ENCODE data around the gene TNFSF4. TPM values are rescaled to one million over a fixed set of nuclear protein-coding genes. Genes with fewer than 3 reads are reported as not detected.
A peak's percentile ranks its signal among the peaks of the same experiment; 100 is the strongest.

TNFSF4 gene
- total and polyA plus RNA-seq, 2 of the 4 experiments (the other 2 are of a cell fraction): 13.4 to 19.7 TPM

- Histone ChIP-seq H3K9me1 (ENCODE audit: insufficient read depth, low read length) (no peaks in the 10 kb centered on the region; the same call in 1 of the 2 replicates), H2BK20ac (ENCODE audit: low read depth, low read length) (peak overlapping the region; percentile 33; the same call in 1 of the 2 replicates), H3K36me3 (ENCODE audit: control insufficient read depth, insufficient read depth, low read length) (no peaks in the 10 kb centered on the region), H4K8ac (ENCODE audit: low read depth in 2 of 2, low read length in 2 of 2) (0 out of 4 replicates have a peak overlapping the region, but pooled peaks of 1 of the 2 experiments have one; percentile 15), H3K18ac (ENCODE audit: low read depth, low read length) (no peak overlapping the region), H2BK5ac (ENCODE audit: low read depth, low read length, poor library complexity, severe bottlenecking) (no peak overlapping the region), H3K23ac (ENCODE audit: low read depth, low read length) (no peak overlapping the region), H3K27ac (ENCODE audit: insufficient read depth, low read length) (no peak overlapping the region), H3K4me3 (ENCODE audit: insufficient read depth, low read depth, low read length) (no peak overlapping the region), H3K4me2 (ENCODE audit: low read depth, low read length) (no peak overlapping the region), H2AFZ (replicated peaks; ENCODE audit: low read length, poor library complexity) (no peak overlapping the region), H4K20me1 (ENCODE audit: insufficient read depth, low read length) (no peaks in the 10 kb centered on the region), H4K91ac (ENCODE audit: insufficient read depth, low read depth, low read length) (no peak overlapping the region), H3K79me1 (ENCODE audit: low read depth in 1 of 2, low read length in 2 of 2) (no peaks in the 10 kb centered on the region), H3K9me3 (ENCODE audit: control insufficient read depth, insufficient read depth, low read length) (no peaks in the 10 kb centered on the region), H2AK5ac (ENCODE audit: low read depth, low read length) (no peak overlapping the region), H2BK15ac (ENCODE audit: low read depth, low read length) (no peak overlapping the region), H3K4me1 (ENCODE audit: control insufficient read depth, insufficient read depth, low read length) (no peaks in the 10 kb centered on the region), H2BK120ac (ENCODE audit: low read depth, low read length) (no peak overlapping the region), H3K14ac (replicated peaks; ENCODE audit: low read depth, low read length) (peak overlapping the region; percentile 22; the same call in 1 of the 2 replicates), H3K4ac (ENCODE audit: low read depth, low read length) (0 out of 2 replicates have a peak overlapping the region, but pooled peaks have one; percentile 10), H3K56ac (ENCODE audit: extremely low read depth, insufficient read depth, low read length) (no peak overlapping the region), H2AK9ac (replicated peaks; ENCODE audit: low read depth, low read length, poor library complexity) (no peak overlapping the region), H3K9ac (ENCODE audit: low read depth, low read length) (no peak overlapping the region), H3K27me3 (ENCODE audit: control insufficient read depth, insufficient read depth, low read length) (no peaks in the 10 kb centered on the region), H4K5ac (ENCODE audit: low read depth, low read length) (no peak overlapping the region)
- no TSS peak for BruUV-seq (replicated peaks)
- POLR2A ChIA-PET (ENCODE audit: unreplicated experiment): no interaction called here
- in situ Hi-C loops (cut with MboI; ENCODE audit: low sequenced_read_pairs) (no loop called here), dilution Hi-C loops (cut with HindIII; ENCODE audit: low sequenced_read_pairs, unreplicated experiment) (no loop called here), intact Hi-C loops (cut with micrococcal nuclease) (no loop called here)
- WGBS, 2 experiments (ENCODE audit: extremely low coverage in 2 of 2, insufficient read length in 1 of 2): no CpG with 5 or more reads among the region's 3 CpGs
- DNase-seq: peak; percentile 28
- TF ChIP-seq USF2 (IDR thresholded peaks at IDR 0.05; ENCODE audit: low read depth, low read length) (no peak), CEBPB (IDR thresholded peaks at IDR 0.05; ENCODE audit: low read depth, low read length) (no peak)
- peak; percentile 40 for ATAC-seq (ENCODE audit: low read depth)
- CTCF ChIA-PET: interaction anchor here (0.5 kb wide), 1 partner anchor 75 kb away, joined by 3 read pairs; no protein-coding TSS in a partner anchor
Observed at GRCh38 chr1:173224280-173224892, 17.3 kb upstream of the TNFSF4 start.
